Inflammatory macrophage (primary cell): ENCODE results near the gene HPCA.

Experiments
- DNase-seq, 2 donors: peaks; one replicate each; pipeline ENCODE4 v3.0.0-alpha.2; 2020 to 2022

HPCA gene

GRCh38 chr1:32939655-32940371, 53.5 kb downstream of the HPCA start:
- DNase-seq: peak; percentile 93 to 94

GRCh38 chr1:32944180-32944579, 57.9 kb downstream of the HPCA start:
- DNase-seq: no peak
